AG20443 (cell line): ENCODE results near the gene GPR183.

Source experiments
- DNase-seq: peaks from one replicate; pipeline ENCODE4 v3.0.0; 2012; ENCODE audit warnings: low spot score, mixed read lengths

The GPR183 gene

DNA sequence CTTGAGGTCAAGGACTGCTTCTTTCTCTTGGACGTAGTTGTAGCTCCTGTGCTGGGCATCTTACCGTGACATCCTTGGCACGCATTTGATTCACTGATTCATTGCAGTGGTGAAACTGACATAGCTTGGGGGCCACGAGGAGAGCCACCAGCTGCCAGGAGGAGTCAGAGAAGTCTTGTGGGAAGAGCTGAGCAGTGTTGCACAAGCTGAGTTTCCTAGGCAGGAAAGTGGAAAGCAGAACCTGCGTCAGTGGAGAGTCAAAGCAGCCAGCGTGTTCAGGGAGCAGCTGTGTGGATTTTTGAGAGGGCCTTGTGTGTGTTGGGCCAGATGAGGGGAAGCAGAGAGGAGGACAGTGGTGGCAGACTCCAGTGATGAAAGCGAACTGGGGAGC, 5.3 kb upstream of the GPR183 start:
- DNase-seq = peak; percentile 92

DNA sequence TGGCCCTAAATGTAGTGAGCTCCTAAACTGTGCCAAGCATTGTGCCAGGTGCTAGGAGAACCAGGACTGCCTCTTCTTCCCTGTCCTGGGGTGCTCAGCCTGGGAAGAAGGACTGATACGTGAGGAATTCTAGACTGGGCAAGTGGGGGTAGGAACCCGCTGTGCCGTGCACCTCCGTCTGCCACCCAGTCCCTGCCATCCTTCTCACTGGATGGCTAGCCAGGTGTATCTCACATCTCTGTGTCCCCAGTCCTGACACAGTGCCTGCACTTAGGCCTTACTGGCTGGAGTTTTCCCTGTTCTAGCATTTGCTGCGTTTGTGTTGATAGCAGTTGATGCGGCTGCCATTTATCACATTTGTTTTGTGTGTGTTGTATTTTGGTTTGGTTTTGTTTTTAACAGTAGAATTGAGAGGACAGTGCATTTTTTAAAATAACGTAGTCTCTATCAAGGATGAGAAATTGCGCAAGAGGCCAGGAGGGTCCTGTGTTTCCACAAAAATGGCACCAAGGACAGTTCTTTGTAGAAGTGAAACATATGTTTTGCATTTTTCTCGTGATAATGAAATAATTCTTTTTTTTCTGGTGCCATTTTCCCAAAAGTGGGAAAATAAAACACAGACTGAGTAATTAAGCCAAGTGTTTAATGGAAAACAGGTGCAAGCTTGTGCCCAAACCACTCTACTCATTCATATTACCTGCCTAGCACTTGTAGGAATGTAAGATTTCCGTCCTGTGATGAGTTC, 4.7 kb upstream of the GPR183 start:
- no peak for DNase-seq

DNA sequence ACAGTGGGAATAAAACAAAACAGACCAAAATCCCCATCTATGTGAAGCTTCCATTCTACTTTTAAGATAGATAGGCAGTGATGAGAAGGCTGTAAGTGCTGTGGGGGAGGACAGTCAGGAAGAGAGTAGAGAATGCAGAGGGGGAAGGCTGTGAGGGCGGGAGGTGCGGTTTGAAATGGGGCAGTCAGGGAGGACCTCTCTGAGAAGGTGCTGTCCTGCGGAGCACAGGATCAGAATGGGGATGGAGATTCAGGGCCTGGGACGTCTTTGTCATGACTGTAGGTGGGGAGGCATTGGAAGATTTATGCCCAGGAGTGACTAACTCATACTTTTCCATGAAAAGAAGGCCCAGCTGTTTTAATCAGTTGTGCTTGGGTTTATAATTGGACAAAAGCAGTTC, 3.9 kb upstream of the GPR183 start:
- no peak for DNase-seq

DNA sequence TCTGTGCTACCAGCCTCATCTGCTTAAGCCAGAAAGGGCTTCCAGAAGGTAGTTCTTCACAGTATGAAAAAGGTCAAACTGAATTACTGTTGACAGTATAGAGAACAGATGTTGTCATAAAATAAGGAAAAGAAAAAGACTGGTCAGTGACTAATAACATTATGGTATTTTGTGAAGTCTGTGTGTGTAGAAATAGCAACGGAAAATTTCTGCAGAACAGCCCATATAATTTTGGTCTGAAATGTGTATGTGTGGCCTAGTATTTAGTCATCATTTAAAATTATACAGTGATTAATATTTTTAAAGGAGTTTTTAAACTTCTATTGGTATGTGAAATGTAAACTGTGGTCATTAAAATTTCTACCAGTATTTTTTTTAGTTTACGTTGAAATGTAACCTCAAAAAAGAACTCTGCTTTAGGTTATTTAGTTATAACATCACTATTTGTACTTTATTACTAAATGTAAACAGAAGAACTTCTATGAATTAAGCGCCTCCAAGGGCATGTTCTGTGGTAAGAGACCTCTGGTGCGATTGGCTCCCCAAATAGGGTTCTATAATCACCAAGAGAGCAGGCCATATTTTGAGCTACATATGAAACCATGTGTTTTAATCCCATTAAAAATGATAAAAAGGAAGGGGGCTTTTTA, 3.3 kb upstream of the GPR183 start:
- peak; percentile 49 for DNase-seq

DNA sequence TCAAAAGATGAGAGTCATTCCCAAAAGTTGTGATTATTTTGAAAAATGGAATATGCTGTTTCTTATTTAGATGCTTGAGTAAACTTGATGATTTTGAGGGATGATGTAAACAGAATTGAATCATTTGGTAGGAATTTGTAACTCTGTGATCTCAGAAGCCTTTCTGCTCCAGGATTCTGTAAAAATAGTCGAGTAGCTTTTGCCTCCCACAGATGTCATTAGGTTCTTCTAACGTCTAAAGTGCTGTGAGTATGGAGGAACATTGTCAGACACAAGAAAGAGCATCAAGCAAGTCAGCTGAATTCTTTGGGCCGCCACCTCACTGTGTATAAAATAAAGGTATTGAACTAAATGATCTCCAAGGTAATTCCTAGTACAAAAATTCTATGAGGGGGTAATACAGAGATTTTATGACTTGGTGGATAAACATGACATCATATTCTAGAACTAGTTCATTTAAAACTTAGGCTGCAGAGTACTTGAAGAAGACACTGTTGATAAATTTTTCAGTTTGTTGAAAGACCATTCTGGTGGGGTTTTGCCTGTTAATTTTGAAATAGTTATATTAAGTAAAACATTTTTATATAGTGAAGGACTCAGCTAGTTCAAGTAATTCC, 1.4 kb upstream of the GPR183 start:
- DNase-seq = peak; percentile 49

DNA sequence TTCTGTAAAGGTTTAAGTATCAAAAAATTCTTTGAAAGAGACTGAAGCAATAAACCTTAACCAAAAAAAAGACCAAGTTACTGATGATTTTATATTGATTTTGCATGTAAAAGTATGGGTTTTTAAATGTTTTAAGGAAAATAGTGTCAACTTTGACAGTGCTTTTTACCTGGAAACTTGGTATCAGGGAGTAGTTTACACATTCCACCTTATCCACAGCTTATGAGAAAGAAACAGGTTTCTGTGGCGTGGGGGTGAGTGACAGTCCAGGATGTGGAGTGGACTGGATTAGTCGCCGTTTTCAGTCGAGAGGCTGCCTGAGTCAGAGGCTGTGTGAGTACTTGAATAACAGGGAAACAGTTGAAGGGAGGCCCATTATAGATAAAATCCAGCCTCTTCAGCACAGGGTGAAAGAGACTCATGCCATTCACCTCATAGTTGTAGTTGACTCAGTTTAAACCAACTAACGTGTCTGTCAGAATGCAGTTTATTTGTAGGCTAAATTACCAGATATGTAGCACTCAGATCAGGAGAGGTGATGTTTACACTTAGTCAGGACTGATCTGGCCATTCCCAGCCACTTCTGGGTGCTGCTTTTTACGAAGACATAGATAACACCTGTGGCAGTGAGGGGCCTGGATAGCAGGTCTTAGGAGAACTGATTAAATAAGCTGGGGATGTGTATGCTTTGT, 595 bp upstream of the GPR183 start:
- DNase-seq = peak; percentile 65

DNA sequence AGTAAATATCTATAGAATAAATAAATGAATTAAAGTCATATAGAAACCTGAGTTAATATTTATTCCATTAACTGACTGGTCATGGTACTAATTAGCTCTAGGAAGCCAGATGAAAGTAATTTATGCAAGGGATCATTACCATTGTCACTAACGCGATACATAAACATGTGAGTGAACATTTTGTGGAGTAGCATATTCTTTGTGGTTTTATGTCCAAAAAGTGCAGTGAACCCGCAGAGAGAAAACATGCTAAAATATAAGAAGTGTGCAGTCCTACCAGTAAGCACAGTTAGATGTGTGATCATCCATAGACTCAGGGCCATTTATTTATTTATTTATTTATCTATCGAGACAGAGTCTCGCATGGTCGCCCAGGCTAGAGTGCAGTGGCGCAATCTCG, 1.6 kb downstream of the GPR183 start:
- DNase-seq = no peak

DNA sequence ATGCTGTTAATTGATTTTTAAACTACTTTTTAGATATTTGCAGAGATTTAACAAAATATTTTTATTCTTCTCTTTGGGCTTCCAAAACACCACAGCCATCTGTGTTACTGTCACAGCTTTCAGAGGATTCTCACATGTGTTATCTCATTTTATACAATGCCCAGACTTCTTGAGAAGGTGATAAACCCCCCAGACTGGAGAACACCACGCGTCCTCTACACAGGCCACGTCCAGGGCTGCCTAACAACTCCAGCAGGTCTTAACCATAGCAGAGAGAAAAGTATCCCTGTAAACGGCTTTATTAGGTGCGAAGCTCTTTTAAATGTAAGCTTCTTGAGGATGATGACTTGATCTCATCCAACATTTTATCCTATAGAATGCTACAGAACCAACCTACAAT, 2.0 kb downstream of the GPR183 start:
- no peak for DNase-seq

DNA sequence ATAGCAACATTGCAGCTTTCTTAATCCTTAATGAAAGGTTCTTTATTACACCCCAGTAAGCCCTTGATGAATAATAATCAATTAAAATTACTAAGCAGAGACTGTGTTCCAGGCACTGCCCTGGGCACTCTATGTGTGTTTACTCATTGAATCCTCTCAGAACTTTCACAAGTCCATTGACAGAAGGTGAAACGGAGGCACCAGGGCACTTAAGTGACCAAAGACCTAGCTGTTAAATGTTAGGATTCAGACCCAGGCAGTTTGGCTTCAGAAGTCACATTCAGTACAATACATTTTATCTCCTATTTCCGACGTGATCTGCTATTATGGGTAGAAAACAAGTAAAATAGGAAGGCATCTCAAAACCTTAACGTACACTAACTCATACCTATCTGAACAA, 2.7 kb downstream of the GPR183 start:
- DNase-seq = no peak

DNA sequence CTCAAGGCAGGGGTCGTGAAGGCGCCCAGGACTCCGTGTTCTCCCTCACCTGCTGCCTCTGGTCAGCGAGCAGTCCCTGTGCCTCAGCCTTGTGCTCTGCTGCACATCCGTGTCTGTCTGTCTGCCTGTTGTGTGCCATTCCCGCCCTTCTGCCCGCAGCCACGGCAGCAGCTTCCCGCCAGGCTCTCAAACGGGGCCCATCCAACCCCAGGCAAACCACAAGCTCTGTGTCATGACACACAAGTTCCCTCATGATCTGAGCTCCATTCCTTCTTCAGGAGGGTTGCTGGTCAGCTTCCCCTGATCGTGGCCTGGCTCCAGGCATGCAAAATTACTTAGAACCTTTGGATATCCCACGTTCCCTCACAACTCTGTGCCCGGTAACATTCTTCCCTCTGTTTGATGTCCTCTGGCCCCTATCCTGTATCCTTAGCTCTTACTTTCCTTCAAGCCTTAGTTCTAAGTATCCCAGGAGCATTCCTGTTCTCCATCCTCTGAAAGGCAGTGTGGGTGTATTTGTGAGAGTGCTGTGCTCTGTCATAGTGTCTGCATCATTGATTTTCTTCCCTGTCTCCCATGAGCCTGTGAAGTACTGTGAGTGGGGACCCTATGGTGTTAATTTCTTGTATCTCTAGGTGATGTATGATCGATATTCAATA, 3.2 kb downstream of the GPR183 start:
- no peak for DNase-seq

DNA sequence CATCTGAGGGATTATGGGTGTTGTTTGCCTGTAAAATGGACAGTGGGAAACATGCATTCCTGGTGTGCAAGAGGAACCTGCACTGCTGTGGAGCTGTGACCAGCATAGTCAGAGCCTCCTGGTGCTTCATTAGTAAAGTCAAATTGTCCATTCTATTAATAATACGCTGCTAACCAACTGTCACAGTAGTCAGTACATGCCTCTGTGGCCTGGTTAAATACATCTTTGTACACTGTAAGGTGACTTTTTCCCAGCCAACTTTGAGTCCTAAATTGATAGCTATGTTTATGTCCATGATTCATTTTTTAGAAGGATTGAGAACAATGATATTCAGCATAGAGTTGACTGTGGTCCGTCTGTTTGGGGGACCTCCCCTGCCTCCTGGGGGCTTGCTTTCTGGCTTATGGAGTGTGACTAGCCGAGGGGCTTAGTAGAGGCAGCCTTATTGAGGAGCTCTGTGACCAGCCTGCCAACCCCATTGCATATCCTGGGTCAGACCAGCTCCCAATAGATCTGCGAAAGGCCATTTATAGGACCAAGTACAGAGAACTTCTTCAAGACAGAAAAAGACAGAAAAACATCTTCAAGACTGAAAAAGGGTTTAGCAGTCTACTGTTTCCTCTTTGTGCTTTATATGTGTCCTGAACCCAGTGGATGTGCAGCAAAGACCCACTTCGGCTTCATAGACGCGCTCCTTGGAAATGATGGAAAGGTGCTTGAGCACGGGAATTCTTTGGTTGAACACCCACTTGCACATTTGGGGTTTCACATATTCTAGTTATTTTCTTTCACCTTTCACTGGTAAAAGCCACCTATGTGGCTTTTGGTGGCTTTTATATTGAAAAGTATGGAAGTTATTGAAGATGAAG, 4.3 kb downstream of the GPR183 start:
- DNase-seq = no peak

DNA sequence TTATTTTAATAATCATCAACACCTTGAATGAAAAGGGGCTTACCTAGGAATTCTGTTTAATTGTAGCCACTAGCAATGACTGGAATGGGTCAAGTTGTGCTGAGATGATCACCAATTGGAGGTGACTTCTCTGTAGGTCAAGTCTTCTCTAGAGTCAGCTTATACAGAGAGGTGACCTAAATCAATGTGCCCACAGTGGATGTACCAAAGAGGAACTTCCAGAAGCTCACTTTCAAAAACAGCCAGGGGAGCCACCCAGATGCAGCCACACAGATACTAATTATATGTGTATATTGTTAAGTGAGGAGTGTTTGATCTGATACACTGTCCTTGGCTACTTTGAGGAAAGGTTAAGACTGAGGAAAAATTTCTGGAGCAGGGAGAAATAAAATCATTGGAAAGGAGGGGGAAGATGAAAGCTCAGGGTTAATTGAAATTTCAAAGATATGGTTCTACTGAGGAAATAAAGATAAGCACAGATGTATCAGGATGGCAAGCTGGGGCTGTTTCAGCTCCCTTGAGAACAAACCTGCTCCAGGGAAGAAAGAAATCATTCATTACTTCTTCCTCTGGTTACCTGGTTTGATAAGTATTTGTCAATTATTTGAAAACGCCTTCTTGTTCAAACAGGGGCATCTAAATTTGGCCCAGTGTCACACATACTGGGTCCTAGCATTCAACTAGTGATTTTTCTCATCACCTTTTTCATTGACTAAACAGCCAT, 5.1 kb downstream of the GPR183 start:
- no peak for DNase-seq

DNA sequence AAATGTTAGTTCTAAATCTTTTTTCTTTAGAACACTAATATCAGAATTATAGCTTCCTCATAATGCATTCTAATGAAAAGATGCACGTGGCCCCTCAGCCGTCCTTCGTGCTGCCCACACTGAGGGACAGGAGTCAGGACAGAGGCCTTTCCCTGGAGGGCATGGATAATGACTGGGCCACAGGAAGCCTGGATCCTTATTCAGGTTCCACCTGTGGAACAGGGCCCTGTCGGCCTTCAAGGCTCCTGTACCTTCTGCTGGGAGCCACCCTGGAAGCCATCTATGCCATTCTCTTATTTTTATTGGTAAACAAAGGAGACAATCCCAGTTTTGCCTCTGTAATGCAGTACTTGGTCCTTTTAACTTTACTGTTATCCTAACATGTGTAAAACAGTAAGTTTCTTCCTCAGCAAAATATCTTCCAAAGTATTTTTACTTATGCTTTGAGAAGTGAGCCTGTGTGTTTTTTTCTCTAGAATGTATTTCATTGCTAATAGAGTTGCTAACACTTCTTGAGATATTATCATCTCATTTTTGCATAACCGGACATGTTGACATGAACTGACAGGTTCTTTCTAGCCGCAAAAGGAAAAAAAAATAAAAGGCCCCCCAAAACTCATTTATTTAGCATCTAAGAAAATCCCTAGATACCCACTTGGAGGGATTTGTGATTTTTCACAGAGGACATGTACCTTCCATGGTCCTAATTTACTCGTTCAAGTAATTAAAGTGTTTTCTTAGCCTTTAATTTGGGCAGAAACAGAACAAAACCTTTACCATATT, 6.0 kb downstream of the GPR183 start:
- no peak for DNase-seq

DNA sequence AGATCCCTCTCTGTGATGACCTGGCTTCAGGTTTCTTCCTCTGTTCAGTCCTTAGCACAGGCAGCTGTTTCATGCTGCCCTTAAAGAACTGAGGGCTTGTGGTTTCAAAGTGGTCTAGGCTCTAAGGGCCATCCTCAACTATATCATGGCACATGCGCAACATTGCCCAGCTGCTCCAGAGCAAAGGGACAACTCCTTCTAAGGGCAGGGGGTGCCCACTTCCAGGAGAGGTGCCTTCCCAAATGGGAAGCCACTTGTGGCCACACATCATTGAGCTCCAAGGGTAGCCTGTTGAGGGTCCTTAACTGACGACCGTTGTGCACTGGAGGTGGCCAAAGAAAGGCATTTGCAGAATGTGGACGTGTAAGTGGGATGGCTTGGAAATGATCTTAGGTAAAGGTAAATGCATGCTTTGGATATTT, 7.3 kb downstream of the GPR183 start:
- no peak for DNase-seq

DNA sequence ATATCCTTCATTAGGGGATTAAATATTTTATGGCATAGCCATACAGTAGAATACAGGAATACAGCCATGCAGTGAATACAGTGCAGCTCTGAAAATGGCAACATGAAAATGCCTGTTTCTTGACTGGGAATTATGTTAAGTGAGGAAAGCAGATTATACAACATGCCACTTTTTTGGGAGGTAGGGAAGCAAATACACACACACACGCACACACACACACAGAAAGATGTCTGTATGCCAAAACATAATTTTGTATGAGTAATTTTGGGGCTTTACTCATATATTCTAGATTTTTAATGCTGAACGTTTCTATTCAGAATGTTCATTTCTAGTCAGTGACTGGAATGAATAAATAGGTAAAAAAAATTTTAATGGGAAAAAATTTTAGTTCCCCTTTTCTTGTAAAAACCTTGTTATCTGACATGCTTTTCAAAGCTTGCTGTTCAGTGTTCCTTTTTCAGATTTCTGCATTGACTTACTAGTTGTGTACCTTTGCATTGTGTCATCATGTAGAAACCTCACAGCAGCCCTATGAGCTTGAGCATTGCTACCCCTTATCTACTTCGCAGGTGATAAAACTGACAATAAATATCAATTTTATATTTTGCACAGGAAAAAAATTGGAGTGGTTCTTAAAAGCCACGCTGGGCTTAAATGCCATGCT, 7.8 kb downstream of the GPR183 start:
- no peak for DNase-seq

DNA sequence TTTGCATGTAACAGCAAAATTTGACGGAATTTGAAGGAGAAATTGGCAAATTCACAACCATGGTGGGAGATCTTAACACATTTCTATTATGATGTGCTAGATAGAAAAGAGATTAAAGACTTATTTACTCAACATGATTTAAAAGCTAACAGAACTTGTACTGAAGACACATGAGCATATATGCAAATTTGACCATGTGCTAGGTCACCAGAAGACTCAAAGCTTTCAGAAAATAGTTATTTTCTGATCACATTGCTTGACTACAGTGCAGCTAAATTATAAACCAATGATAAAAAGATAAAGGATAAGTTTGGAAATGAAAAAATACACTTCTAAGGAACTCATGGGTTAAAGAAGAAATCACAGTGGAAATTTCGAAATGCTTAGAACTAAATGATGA, 9.1 kb downstream of the GPR183 start:
- no peak for DNase-seq

DNA sequence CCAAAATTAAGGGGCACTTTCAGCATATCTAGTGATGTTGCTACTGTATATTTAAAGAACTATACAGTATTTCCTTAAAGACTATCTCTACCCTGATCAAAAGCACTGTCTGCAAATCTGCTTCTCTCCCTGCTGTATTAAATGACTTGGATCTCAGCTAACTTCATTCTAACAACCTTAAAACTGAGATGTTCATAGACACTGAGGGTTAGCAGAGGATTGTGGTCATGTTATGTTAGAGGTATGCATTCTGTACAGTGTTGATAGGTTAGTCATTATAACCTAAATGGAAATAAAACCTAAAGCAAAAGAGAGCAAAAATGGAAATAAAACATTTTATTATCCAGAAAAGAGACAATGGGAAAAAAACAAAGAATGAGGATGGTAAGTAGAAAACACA, 9.9 kb downstream of the GPR183 start:
- DNase-seq = no peak

DNA sequence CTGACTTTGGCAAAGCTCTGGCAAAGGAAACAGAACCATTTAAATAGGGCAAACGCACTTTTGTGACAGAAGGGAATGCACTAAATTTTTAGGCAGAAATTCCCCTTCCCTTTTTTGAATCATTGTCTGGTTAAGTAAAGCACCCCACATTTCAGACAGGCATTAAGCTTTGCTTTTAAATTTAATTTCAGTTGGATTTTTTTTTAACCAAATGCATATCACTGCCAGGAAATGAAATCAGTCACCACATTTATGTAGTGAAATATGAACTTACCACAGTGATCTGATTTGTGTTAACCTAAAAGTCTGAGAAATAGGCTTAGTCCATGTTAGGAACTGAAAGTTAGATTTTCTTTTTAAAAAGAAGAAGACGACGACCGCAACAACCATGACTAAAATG, 10.8 kb downstream of the GPR183 start:
- DNase-seq = no peak

DNA sequence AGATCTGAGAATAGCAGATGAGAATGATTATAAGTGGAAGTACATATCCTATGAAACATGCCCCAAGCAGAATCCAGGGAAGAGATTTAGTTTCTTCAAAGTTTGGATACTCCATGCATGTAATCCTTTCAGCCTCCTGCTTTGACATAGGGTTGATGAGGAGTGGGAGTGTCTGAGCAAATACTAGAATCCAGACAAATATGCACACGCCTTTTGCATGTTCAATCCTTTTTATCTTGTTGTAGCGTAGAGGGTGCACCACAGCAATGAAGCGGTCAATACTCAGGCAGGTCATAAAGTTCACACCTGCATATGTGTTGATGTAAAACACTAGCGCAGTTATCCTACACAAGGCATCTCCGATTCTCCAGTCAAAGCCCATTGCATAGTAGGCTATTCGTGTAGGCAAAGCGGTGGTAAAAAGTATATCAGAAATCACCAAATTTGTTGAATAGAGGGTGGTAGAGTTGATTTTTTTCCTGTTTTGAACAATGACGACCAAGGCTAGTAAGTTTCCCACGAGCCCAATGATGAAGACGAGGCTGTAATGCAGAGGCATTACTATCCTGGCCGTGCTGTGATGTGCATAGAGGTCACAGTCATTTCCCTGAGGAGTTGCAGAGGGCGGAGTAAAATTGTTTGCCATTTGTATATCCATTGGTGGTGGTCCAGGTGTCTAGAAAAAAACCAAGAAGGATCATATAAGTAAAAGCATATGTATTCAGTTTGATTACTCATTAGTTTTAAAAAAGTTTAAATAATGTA, 11.5 kb downstream of the GPR183 start:
- no peak for DNase-seq
